GM23338 (cell line): ENCODE data around the gene ALG14. TPM values are rescaled to one million over a fixed set of nuclear protein-coding genes. Genes with fewer than 3 reads are reported as not detected.

Experiments used
- ATAC-seq: fragments of 200-7000 bp; cut with Tn5 transposase; 3 replicates; pipeline ENCODE4 v1.9.1; 2020
- DNase-seq: peaks from one replicate; pipeline ENCODE4 v3.0.0-alpha.2; 2015; ENCODE audit warnings: low spot score
- H2AFZ ChIP-seq: fragments of 200-600 bp; sonication (generic); 2 replicates; pipeline ENCODE4 v1.8.0; 2016; ENCODE audit warnings: antibody characterized with exemption, mild to moderate bottlenecking, moderate library complexity
- H3F3A ChIP-seq: fragments of 200-600 bp; sonication (generic); replicated peaks from 2 replicates; pipeline ENCODE4 v1.8.0; 2017; ENCODE audit warnings: antibody characterized with exemption, mixed run types, low read depth
- H3K27ac ChIP-seq: fragments of 200-600 bp; sonication (generic); 2 replicates; pipeline ENCODE4 v1.6.1; 2016; ENCODE audit warnings: low read depth
- H3K27me3 ChIP-seq: fragments of 200-600 bp; sonication (generic); 2 replicates; pipeline ENCODE4 v1.8.0; 2016; ENCODE audit warnings: mild to moderate bottlenecking, mixed run types, moderate library complexity; ENCODE audit not compliant: insufficient read depth
- H3K36me3 ChIP-seq: fragments of 200-600 bp; sonication (generic); 2 replicates; pipeline ENCODE4 v1.8.0; 2016; ENCODE audit warnings: mild to moderate bottlenecking; ENCODE audit not compliant: insufficient read depth
- H3K4me1 ChIP-seq: fragments of 200-600 bp; sonication (generic); 2 replicates; pipeline ENCODE4 v1.8.0; 2016; ENCODE audit warnings: mild to moderate bottlenecking, moderate library complexity; ENCODE audit not compliant: insufficient read depth
- H3K4me2 ChIP-seq: fragments of 200-600 bp; sonication (generic); 2 replicates; pipeline ENCODE4 v1.7.1; 2017; ENCODE audit warnings: mixed run types
- H3K4me3 ChIP-seq: fragments of 200-600 bp; sonication (generic); 2 replicates; pipeline ENCODE4 v1.6.1; 2016; ENCODE audit warnings: mixed run types
- H3K79me2 ChIP-seq: fragments of 200-600 bp; sonication (generic); replicated peaks from 2 replicates; pipeline ENCODE4 v1.8.0; 2017; ENCODE audit warnings: mild to moderate bottlenecking; ENCODE audit not compliant: insufficient read depth
- H3K9me2 ChIP-seq: fragments of 200-600 bp; sonication (generic); 2 replicates; pipeline ENCODE4 v1.8.0; 2017; ENCODE audit not compliant: insufficient read depth
- H4K20me1 ChIP-seq: fragments of 200-600 bp; sonication (generic); replicated peaks from 2 replicates; pipeline ENCODE4 v1.8.0; 2017; ENCODE audit warnings: mild to moderate bottlenecking; ENCODE audit not compliant: insufficient read depth
- H3K27ac Mint-ChIP-seq: 2 replicates; pipeline ENCODE4 v1.8.0; 2020; ENCODE audit warnings: inconsistent platforms, mild to moderate bottlenecking, moderate library complexity, mixed read lengths
- H3K27me3 Mint-ChIP-seq: 3 replicates; pipeline ENCODE4 v1.8.0; 2022; ENCODE audit warnings: low read depth, mild to moderate bottlenecking, moderate library complexity, mixed read lengths, inconsistent platforms; ENCODE audit not compliant: insufficient read depth, poor library complexity
- H3K36me3 Mint-ChIP-seq: 3 replicates; pipeline ENCODE4 v1.8.0; 2021; ENCODE audit warnings: low read depth, mild to moderate bottlenecking, inconsistent platforms, moderate library complexity, mixed read lengths
- H3K4me1 Mint-ChIP-seq: 3 replicates; pipeline ENCODE4 v1.8.0; 2020; ENCODE audit warnings: mild to moderate bottlenecking, inconsistent platforms, mixed read lengths
- H3K4me3 Mint-ChIP-seq: 3 replicates; pipeline ENCODE4 v1.8.0; 2021; ENCODE audit warnings: moderate library complexity, mild to moderate bottlenecking, inconsistent platforms, mixed read lengths
- H3K9me3 Mint-ChIP-seq: 3 replicates; pipeline ENCODE4 v1.8.0; 2020; ENCODE audit warnings: moderate library complexity, mild to moderate bottlenecking, inconsistent platforms, mixed read lengths
- CREB1 ChIP-seq: fragments of 250-450 bp; sonication (Bioruptor Pico); IDR thresholded peaks from 2 replicates; pipeline ENCODE4 v1.5.0; 2020; ENCODE audit warnings: low read depth, mild to moderate bottlenecking, moderate library complexity
- POLR2AphosphoS5 ChIP-seq: IDR thresholded peaks from 2 replicates; pipeline ENCODE4 v1.6.1; 2016; ENCODE audit warnings: antibody characterized with exemption, low read depth
- ZNF114 ChIP-seq: fragments of 250-450 bp; sonication (Bioruptor Pico); IDR thresholded peaks from 2 replicates; pipeline ENCODE4 v1.5.0; 2020; ENCODE audit warnings: mild to moderate bottlenecking, moderate library complexity
- ZNF331 ChIP-seq: fragments of 250-450 bp; sonication (Bioruptor Pico); IDR thresholded peaks from 2 replicates; pipeline ENCODE4 v1.5.0; 2020; ENCODE audit warnings: low read depth, mild to moderate bottlenecking, moderate library complexity
- polyA plus RNA-seq: library from polyadenylated mRNA; unstranded; fragments of >200 nt; fragmentation: Nextera tagmentation; extraction: Ambion mirVana; gene quantifications from 2 replicates; pipeline ENCODE4 v1.2.1, GENCODE V29; 2016
- total RNA-seq: library from RNA; depleted of rRNA; stranded (reverse); fragments of >200 nt; shearing (Covaris generic); gene quantifications from 2 replicates; pipeline ENCODE4 v1.2.3, GENCODE V29; 2014
- TF ChIP-seq, protein P1 (sequence below): IDR thresholded peaks from 2 replicates; pipeline ENCODE4 v1.6.1; 2016; ENCODE audit warnings: antibody characterized with exemption

The ALG14 gene
- total and polyA plus RNA-seq, 2 experiments from 2014 or later: 0.42 to 2.8 TPM

DNA sequence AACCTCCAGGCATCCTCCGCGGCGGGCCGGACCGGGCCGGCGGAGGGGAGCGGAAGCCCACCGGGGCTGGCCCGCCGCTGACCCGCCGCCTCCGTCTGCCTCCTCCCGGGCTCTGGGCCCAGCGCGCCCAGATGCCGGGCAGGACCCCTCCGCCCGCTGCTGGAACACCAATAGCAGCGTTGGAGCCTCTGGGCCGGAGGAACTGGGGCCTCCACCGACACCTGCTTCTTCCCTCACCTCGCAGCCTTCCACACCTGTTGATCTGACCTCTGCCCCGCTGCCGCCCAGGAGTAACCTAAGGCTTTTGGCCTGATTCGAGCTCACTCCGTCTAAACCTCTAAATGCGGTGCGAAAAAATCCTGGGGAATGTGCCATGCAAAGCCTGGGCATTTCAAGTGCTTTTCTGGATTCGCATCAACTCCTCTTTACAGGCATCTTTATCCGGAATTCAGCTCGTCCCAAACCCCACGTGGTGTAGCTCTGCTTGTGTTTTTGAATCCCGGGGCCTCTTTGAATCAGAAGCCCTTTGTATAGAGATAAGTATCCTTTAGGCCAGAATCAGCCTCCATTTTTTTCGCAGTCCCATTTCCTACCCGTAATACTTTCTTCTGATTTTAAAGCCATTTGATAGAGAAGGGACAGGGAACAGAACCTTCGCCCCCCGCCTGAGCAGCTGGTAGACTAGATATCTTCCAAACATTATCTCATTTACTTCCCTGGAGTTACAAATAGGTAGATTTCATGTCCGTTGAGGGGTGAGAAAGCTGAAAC, 145.2 kb downstream of the ALG14 start:
- Histone ChIP-seq H3K4me2 (peak overlapping the region; percentile 85), H3K27me3 (no peaks in the 10 kb centered on the region), H3K4me3 (peak overlapping the region; percentile 92), H3K9me2 (peaks cover 6% of the 10 kb centered on the region; the same call in 1 of the 2 replicates), H4K20me1 (peaks cover 24% of the 10 kb centered on the region), H3K4me1 (peaks cover 47% of the 10 kb centered on the region), H3K36me3 (no peaks in the 10 kb centered on the region), H3K27ac (peak overlapping the region; percentile 97), H3K79me2 (peaks cover 64% of the 10 kb centered on the region), H3F3A (peaks cover 12% of the 10 kb centered on the region), H2AFZ (0 out of 2 replicates have a peak overlapping the region, but pooled peaks have one; percentile 29)
- ATAC-seq (peak; percentile 37; the same call in 2 of the 3 replicates), DNase-seq (peak; percentile 82)
- Mint-ChIP-seq H3K36me3 (peaks cover 20% of the 10 kb centered on the region), H3K27ac (peak overlapping the region; percentile 98), H3K27me3 (peaks cover 20% of the 10 kb centered on the region), H3K4me3 (peak overlapping the region; percentile 89), H3K4me1 (peaks cover 59% of the 10 kb centered on the region), H3K9me3 (peaks cover 4% of the 10 kb centered on the region; the same call in 2 of the 3 replicates)
- TF ChIP-seq ZNF331 (CRISPR knock-in tag) (no peak), CREB1 (CRISPR knock-in tag) (0 out of 2 replicates have a peak, but pooled peaks have one; percentile 0)

DNA sequence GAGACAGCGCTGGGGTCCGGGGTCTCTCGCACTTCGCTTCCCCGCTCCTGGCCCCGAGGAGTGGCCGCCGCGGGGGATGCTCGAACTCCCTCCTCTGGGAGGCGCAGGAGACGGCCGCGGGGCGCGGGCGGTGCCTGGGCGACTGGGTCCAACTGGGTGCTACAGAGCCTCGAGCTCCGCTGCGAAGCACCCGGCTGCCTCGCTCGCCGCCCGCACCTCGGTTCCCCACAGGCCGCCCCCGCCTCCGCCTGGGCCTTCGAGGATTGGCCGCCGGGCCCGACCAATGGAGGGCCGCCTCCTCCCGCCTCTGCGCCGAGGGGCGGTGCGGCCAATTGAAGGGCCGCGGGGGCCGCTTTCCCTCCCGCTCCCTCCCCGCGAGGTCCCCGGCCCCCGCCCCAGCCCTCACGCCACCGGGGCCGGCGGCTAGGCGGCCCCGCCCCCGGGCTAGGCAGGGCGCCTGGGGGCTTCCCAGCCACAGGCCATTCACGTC, 145.8 kb downstream of the ALG14 start, which contains the start of gene CNN3:
Gene CNN3, minus strand, starts transcription at position 196 of the 490 bp plus-strand sequence. CDS start 216 bp downstream, outside the sequence.
- Mint-ChIP-seq H3K36me3 (peaks cover 23% of the 10 kb centered on the region), H3K9me3 (peaks cover 4% of the 10 kb centered on the region; the same call in 2 of the 3 replicates), H3K4me3 (peak within 1 kb of the TSS; percentile 98), H3K4me1 (peaks cover 62% of the 10 kb centered on the region), H3K27ac (peak within 1 kb of the TSS; percentile 98), H3K27me3 (peaks cover 20% of the 10 kb centered on the region)
- Histone ChIP-seq H3K9me2 (peaks cover 6% of the 10 kb centered on the region; the same call in 1 of the 2 replicates), H3K4me3 (peak within 1 kb of the TSS; percentile 92), H3K4me1 (peaks cover 48% of the 10 kb centered on the region), H2AFZ (0 out of 2 replicates have a peak within 1 kb of the TSS, but pooled peaks have one; percentile 29), H3K79me2 (peaks cover 71% of the 10 kb centered on the region), H3K4me2 (peak within 1 kb of the TSS; percentile 85), H3K27ac (peak within 1 kb of the TSS; percentile 99), H3K36me3 (no peaks in the 10 kb centered on the region), H3K27me3 (no peaks in the 10 kb centered on the region), H3F3A (peaks cover 12% of the 10 kb centered on the region), H4K20me1 (peaks cover 30% of the 10 kb centered on the region)
- peak; percentile 78 for ATAC-seq
- TF ChIP-seq CREB1 (CRISPR knock-in tag) (0 out of 2 replicates have a peak, but pooled peaks have one; percentile 22), ZNF114 (CRISPR knock-in tag) (no peak), POLR2AphosphoS5 (peak; percentile 95)
- TF ChIP-seq, protein P1, sequence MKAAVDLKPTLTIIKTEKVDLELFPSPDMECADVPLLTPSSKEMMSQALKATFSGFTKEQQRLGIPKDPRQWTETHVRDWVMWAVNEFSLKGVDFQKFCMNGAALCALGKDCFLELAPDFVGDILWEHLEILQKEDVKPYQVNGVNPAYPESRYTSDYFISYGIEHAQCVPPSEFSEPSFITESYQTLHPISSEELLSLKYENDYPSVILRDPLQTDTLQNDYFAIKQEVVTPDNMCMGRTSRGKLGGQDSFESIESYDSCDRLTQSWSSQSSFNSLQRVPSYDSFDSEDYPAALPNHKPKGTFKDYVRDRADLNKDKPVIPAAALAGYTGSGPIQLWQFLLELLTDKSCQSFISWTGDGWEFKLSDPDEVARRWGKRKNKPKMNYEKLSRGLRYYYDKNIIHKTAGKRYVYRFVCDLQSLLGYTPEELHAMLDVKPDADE: 0 out of 2 replicates have a peak, but pooled peaks have one; percentile 35
- peak; percentile 95 for DNase-seq
